ENCODE results near the gene SVIL. TPM values are rescaled to one million over a fixed set of nuclear protein-coding genes. Genes with fewer than 3 reads are reported as not detected.

Gene SVIL
- total RNA-seq, 1 experiment from 2014 or later: 147 TPM

GRCh38 chr10:29623797-29624196 is 11.0 kb downstream of the SVIL start:
- H3K4me3 Mint-ChIP-seq (ENCODE audit: low read depth, unreplicated experiment): no peak overlapping the region
- CTCF ChIA-PET: interaction anchor here (0.6 kb wide), 1 partner anchor 14 kb away, joined by 3 read pairs; no protein-coding TSS in a partner anchor

GRCh38 chr10:29622382-29622922 is 12.3 kb downstream of the SVIL start:
- no peak overlapping the region for H3K4me3 Mint-ChIP-seq (ENCODE audit: low read depth, unreplicated experiment)
- no peak for TF ChIP-seq CTCF (IDR thresholded peaks at IDR 0.05; ENCODE audit: unreplicated experiment)
- no peaks in the 10 kb centered on the region for H3K9me3 Mint-ChIP-seq (ENCODE audit: low read depth, unreplicated experiment)
- DNase-seq: no peak
- peak overlapping the region; percentile 66 for H3K27ac Mint-ChIP-seq (ENCODE audit: unreplicated experiment)
- intact Hi-C loops (cut with micrococcal nuclease; ENCODE audit: unreplicated experiment): no loop called here
- H3K4me1 Mint-ChIP-seq (ENCODE audit: low read depth, unreplicated experiment): peaks cover 75% of the 10 kb centered on the region
- CTCF ChIA-PET: no interaction called here
- peaks cover 56% of the 10 kb centered on the region for H3K36me3 Mint-ChIP-seq (ENCODE audit: insufficient read depth, unreplicated experiment)
- no peaks in the 10 kb centered on the region for H3K27me3 Mint-ChIP-seq (ENCODE audit: unreplicated experiment)
- BruUV-seq (replicated peaks): no TSS peak

More at GRCh38 chr10:29623797-29624196, 11.0 kb downstream of the SVIL start:
- no peak for TF ChIP-seq CTCF (IDR thresholded peaks at IDR 0.05; ENCODE audit: unreplicated experiment)
- Mint-ChIP-seq H3K27me3 (ENCODE audit: unreplicated experiment) (no peaks in the 10 kb centered on the region), H3K27ac (ENCODE audit: unreplicated experiment) (peak overlapping the region; percentile 43), H3K9me3 (ENCODE audit: low read depth, unreplicated experiment) (no peaks in the 10 kb centered on the region), H3K36me3 (ENCODE audit: insufficient read depth, unreplicated experiment) (peaks cover 58% of the 10 kb centered on the region), H3K4me1 (ENCODE audit: low read depth, unreplicated experiment) (peaks cover 76% of the 10 kb centered on the region)
- intact Hi-C loops (cut with micrococcal nuclease; ENCODE audit: unreplicated experiment): no loop called here
- no TSS peak for BruUV-seq (replicated peaks)
- no peak for DNase-seq

GRCh38 chr10:29621161-29621560 is 13.6 kb downstream of the SVIL start:
- Mint-ChIP-seq H3K27me3 (ENCODE audit: unreplicated experiment) (no peaks in the 10 kb centered on the region), H3K9me3 (ENCODE audit: low read depth, unreplicated experiment) (no peaks in the 10 kb centered on the region), H3K27ac (ENCODE audit: unreplicated experiment) (peak overlapping the region; percentile 33), H3K36me3 (ENCODE audit: insufficient read depth, unreplicated experiment) (peaks cover 48% of the 10 kb centered on the region), H3K4me1 (ENCODE audit: low read depth, unreplicated experiment) (peaks cover 66% of the 10 kb centered on the region), H3K4me3 (ENCODE audit: low read depth, unreplicated experiment) (no peak overlapping the region)
- no TSS peak for BruUV-seq (replicated peaks)
- intact Hi-C loops (cut with micrococcal nuclease; ENCODE audit: unreplicated experiment): no loop called here
- CTCF ChIA-PET: interaction anchor here (1.5 kb wide), 1 partner anchor 31 kb away, joined by 3 read pairs; no protein-coding TSS in a partner anchor
- no peak for TF ChIP-seq CTCF (IDR thresholded peaks at IDR 0.05; ENCODE audit: unreplicated experiment)
- DNase-seq: no peak

- TF ChIP-seq CTCF (IDR thresholded peaks at IDR 0.05; ENCODE audit: unreplicated experiment): no peak
- no peak for DNase-seq
- intact Hi-C loops (cut with micrococcal nuclease; ENCODE audit: unreplicated experiment): no loop called here
- peaks cover 66% of the 10 kb centered on the region for H3K4me1 Mint-ChIP-seq (ENCODE audit: low read depth, unreplicated experiment)
- H3K4me3 Mint-ChIP-seq (ENCODE audit: low read depth, unreplicated experiment): no peak overlapping the region
- CTCF ChIA-PET: interaction anchor here (0.9 to 2.6 kb wide), 4 partner anchors 8 to 30 kb away, joined by 3 to 11 read pairs (median 6); no protein-coding TSS in a partner anchor
- BruUV-seq (replicated peaks): no TSS peak
- H3K36me3 Mint-ChIP-seq (ENCODE audit: insufficient read depth, unreplicated experiment): peaks cover 41% of the 10 kb centered on the region
- peak overlapping the region; percentile 51 for H3K27ac Mint-ChIP-seq (ENCODE audit: unreplicated experiment)
- H3K9me3 Mint-ChIP-seq (ENCODE audit: low read depth, unreplicated experiment): no peaks in the 10 kb centered on the region
- H3K27me3 Mint-ChIP-seq (ENCODE audit: unreplicated experiment): no peaks in the 10 kb centered on the region
Observed at GRCh38 chr10:29620112-29620690, 14.6 kb downstream of the SVIL start.

Measured in Calu3 (cell line).